Mammary epithelial cell (primary cell): ENCODE data around the gene VIL1.

ENCODE experiments used
- CTCF ChIP-seq, 2 donors: IDR thresholded peaks in 1 of 2; conservative IDR thresholded peaks in 1 of 2; 2 replicates each; pipeline ENCODE4 v1.5.1; 2011 to 2012; ENCODE audit warnings: inconsistent platforms in 2 of 2, low read length in 2 of 2, mild to moderate bottlenecking in 2 of 2, control low read depth in 1 of 2, low read depth in 1 of 2; ENCODE audit not compliant: insufficient read depth in 1 of 2; ENCODE audit errors: extremely low read depth in 1 of 2
- EZH2 ChIP-seq: IDR thresholded peaks from 2 replicates; pipeline ENCODE4 v1.6.1; 2012; ENCODE audit warnings: low read length, inconsistent platforms, borderline replicate concordance

DNA sequence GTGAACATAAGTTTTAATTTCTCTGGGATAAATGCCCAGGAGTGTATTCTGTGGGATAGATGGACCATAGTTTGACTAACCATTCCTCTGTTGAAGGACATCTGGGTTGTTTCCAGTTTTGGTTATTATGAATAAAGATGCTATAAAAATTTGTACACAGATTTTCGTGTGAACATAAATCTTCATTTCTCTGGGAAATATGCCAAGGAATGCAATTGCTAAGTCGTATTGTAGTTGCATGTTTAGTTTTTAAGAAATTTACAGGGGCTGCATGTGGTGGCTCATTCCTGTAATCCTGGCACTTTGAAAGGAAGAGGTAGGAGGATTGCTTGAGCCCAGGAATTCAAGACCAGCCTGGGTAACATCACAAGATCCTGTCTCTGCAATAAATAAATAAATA, 43.7 kb upstream of the VIL1 start:
- TF ChIP-seq CTCF (conservative IDR thresholded peaks at IDR 0.05 in 1 of 2, IDR thresholded peaks at IDR 0.05 in 1 of 2; ENCODE audit: extremely low read depth in 1 of 2, insufficient read depth in 1 of 2, low read depth in 1 of 2, low read length in 2 of 2) = no peak
- no peak for TF ChIP-seq EZH2
